ENCODE results near the gene PIP5K1B. TPM values are rescaled to one million over a fixed set of nuclear protein-coding genes. Genes with fewer than 3 reads are reported as not detected.

Gene PIP5K1B
- total and polyA plus RNA-seq, 2 experiments from 2014 or later = 1.3 to 2.8 TPM

- peaks cover 16% of the 10 kb centered on the region; the same call in 1 of the 2 replicates for H3K4me1 ChIP-seq (ENCODE audit: insufficient read depth)
- Mint-ChIP-seq H3K4me1 (peaks cover 15% of the 10 kb centered on the region), H3K9me3 (no peaks in the 10 kb centered on the region), H3K36me3 (ENCODE audit: low read depth) (no peaks in the 10 kb centered on the region), H3K4me3 (no peak overlapping the region), H3K27ac (no peak overlapping the region), H3K27me3 (ENCODE audit: insufficient read depth, low read depth, poor library complexity) (peaks cover 4% of the 10 kb centered on the region)
- no peak overlapping the region for H3K4me3 ChIP-seq
- H3K27me3 ChIP-seq (ENCODE audit: insufficient read depth) = no peaks in the 10 kb centered on the region
- DNase-seq (ENCODE audit: low spot score) = no peak
- H4K20me1 ChIP-seq (replicated peaks; ENCODE audit: insufficient read depth) = no peaks in the 10 kb centered on the region
- no peaks in the 10 kb centered on the region for H3K36me3 ChIP-seq (ENCODE audit: insufficient read depth)
- no peak for TF ChIP-seq ZNF331 (CRISPR knock-in tag; IDR thresholded peaks at IDR 0.05; ENCODE audit: low read depth)
- no peak for TF ChIP-seq CREB1 (CRISPR knock-in tag; IDR thresholded peaks at IDR 0.05; ENCODE audit: low read depth)
- TF ChIP-seq EZH2 (IDR thresholded peaks at IDR 0.05; ENCODE audit: low read depth, unreplicated experiment) = no peak
- TF ChIP-seq JUNB (IDR thresholded peaks at IDR 0.05; ENCODE audit: unreplicated experiment) = no peak
- TF ChIP-seq ZNF114 (CRISPR knock-in tag; IDR thresholded peaks at IDR 0.05) = no peak
- no peak for TF ChIP-seq ZNF462 (CRISPR knock-in tag; IDR thresholded peaks at IDR 0.05)
- TF ChIP-seq POLR2AphosphoS5 (IDR thresholded peaks at IDR 0.05; ENCODE audit: low read depth) = no peak
- no peak for TF ChIP-seq REST (IDR thresholded peaks at IDR 0.05; ENCODE audit: unreplicated experiment)
- no peak for TF ChIP-seq EZH2phosphoT487 (IDR thresholded peaks at IDR 0.05; ENCODE audit: unreplicated experiment)
- no peak for TF ChIP-seq ETS1 (IDR thresholded peaks at IDR 0.05)
- TF ChIP-seq CTCF (conservative IDR thresholded peaks at IDR 0.05; ENCODE audit: low read depth in 2 of 2) = no peak
- TF ChIP-seq NANOG (IDR thresholded peaks at IDR 0.05; ENCODE audit: borderline replicate concordance) = no peak
- no peak for TF ChIP-seq STAT1 (IDR thresholded peaks at IDR 0.05; ENCODE audit: unreplicated experiment)
- no peaks in the 10 kb centered on the region for H3F3A ChIP-seq (replicated peaks; ENCODE audit: low read depth)
- H3K79me2 ChIP-seq (replicated peaks; ENCODE audit: insufficient read depth) = no peaks in the 10 kb centered on the region
- H2AFZ ChIP-seq = no peak overlapping the region
- no peak overlapping the region for H3K27ac ChIP-seq (ENCODE audit: low read depth)
- H3K9me2 ChIP-seq (ENCODE audit: insufficient read depth) = no peaks in the 10 kb centered on the region
- no peak for ATAC-seq
- H3K4me2 ChIP-seq = no peak overlapping the region
Observed at GRCh38 chr9:68750255-68750654, 45.2 kb downstream of the PIP5K1B start.

Measured in GM23338 (cell line).